SH-SY5Y (cell line): ENCODE results near the gene BET1L.

ENCODE experiments used
- GATA2 ChIP-seq: IDR thresholded peaks from 2 replicates; pipeline ENCODE4 v1.6.1; 2011; ENCODE audit warnings: mild to moderate bottlenecking, low read depth, low read length
- GATA3 ChIP-seq: IDR thresholded peaks from 2 replicates; pipeline ENCODE4 v1.6.1; 2011; ENCODE audit warnings: low read depth, mild to moderate bottlenecking, low read length, moderate library complexity

- no peak for TF ChIP-seq GATA2
- no peak for TF ChIP-seq GATA3
These were observed 8.4 kb upstream of the BET1L start for GRCh38 chr11:215581-216037.
